CD4-positive, alpha-beta T cell (primary cell): Measurements from ENCODE around the gene ABCA13. TPM values are rescaled to one million over a fixed set of nuclear protein-coding genes. Genes with fewer than 3 reads are reported as not detected.

Source experiments
- ATAC-seq: fragments of 200-7000 bp; cut with Tn5 transposase; one replicate; pipeline ENCODE4 v1.10.0; 2022; ENCODE audit warnings: mild to moderate bottlenecking; ENCODE audit not compliant: poor library complexity
- CTCF ChIA-PET: fragments of 350-600 bp; sonication (Branson Sonifier 250); formaldehyde crosslinking; loops from one replicate; lab custom pipeline; 2021; ENCODE audit warnings: antibody characterized with exemption, inconsistent platforms; lab: Charles Lee
- POLR2A ChIA-PET: fragments of 350-600 bp; sonication (Branson Sonifier 250); formaldehyde crosslinking; loops from one replicate; lab custom pipeline; 2021; ENCODE audit warnings: antibody characterized with exemption, inconsistent platforms; lab: Charles Lee
- DNase-seq, 14 experiments: peaks; one replicate each; pipeline ENCODE4 v3.0.0-alpha.2; 2013 to 2020; ENCODE audit warnings: mixed read lengths in 2 of 14
- H3K27ac ChIP-seq, 2 donors: one replicate each; pipeline versions ENCODE4 v1.5.1 to v1.7.0; 2013; ENCODE audit warnings: low read length in 2 of 2, low read depth in 1 of 2, mild to moderate bottlenecking in 1 of 2
- H3K27me3 ChIP-seq, 2 experiments: 1 replicate in 1 of 2; 2 replicates in 1 of 2; pipeline versions ENCODE4 v1.6.1 to v1.7.0; 2013; ENCODE audit warnings: low read length in 2 of 2, control low read depth in 1 of 2, mild to moderate bottlenecking in 1 of 2, moderate library complexity in 1 of 2; ENCODE audit not compliant: insufficient read depth in 2 of 2, control insufficient read depth in 1 of 2
- H3K36me3 ChIP-seq: one replicate; pipeline ENCODE4 v1.6.1; 2013; ENCODE audit warnings: low read length, control low read depth; ENCODE audit not compliant: insufficient read depth
- H3K4me1 ChIP-seq: one replicate; pipeline ENCODE4 v1.6.1; 2013; ENCODE audit warnings: low read length, control low read depth; ENCODE audit not compliant: insufficient read depth
- H3K4me3 ChIP-seq: one replicate; pipeline ENCODE4 v1.5.1; 2013; ENCODE audit warnings: mild to moderate bottlenecking, low read length, moderate library complexity
- H3K9me3 ChIP-seq, 2 experiments: 1 replicate in 1 of 2; 2 replicates in 1 of 2; pipeline versions ENCODE4 v1.6.1 to v1.7.0; 2013; ENCODE audit warnings: low read length in 2 of 2, mild to moderate bottlenecking in 2 of 2, control low read depth in 1 of 2, moderate library complexity in 1 of 2; ENCODE audit not compliant: control insufficient read depth in 1 of 2, insufficient read depth in 1 of 2
- H3K27ac Mint-ChIP-seq: one replicate; pipeline ENCODE4 v1.8.0; 2020; ENCODE audit warnings: mixed read lengths
- H3K27me3 Mint-ChIP-seq: one replicate; pipeline ENCODE4 v1.8.0; 2021; ENCODE audit warnings: mixed read lengths
- H3K36me3 Mint-ChIP-seq: one replicate; pipeline ENCODE4 v1.8.0; 2021; ENCODE audit warnings: low read depth, mixed read lengths
- H3K4me1 Mint-ChIP-seq: one replicate; pipeline ENCODE4 v1.8.0; 2021; ENCODE audit warnings: low read depth, mixed read lengths
- H3K4me3 Mint-ChIP-seq: one replicate; pipeline ENCODE4 v1.8.0; 2020; ENCODE audit warnings: mild to moderate bottlenecking, mixed read lengths
- H3K9me3 Mint-ChIP-seq: one replicate; pipeline ENCODE4 v1.8.0; 2020; ENCODE audit warnings: mixed read lengths
- CTCF ChIP-seq: fragments of 200-600 bp; IDR thresholded peaks from one replicate; pipeline ENCODE4 v1.8.0; 2022; ENCODE audit warnings: antibody characterized with exemption, mild to moderate bottlenecking
- intact Hi-C, 2 experiments: fragments of 100-400 bp; cut with DNase I in 1 of 2; cut with micrococcal nuclease in 1 of 2; formaldehyde crosslinking; loops; one replicate each; pipeline versions ENCODE4 v1.15.1 to v1.9.0; 2023 to 2025; cut with DNase I, micrococcal nuclease
- total RNA-seq, 174 experiments: library from RNA in 2 of 174; stranded (reverse) in 2 of 174; gene quantifications; one replicate each; pipeline ENCODE4 v1.2.3 and lab custom pipeline; 2021 to 2026

The ABCA13 gene
- total RNA-seq, 2 experiments from 2014 or later = not detected

GRCh38 chr7:48259463-48260280, 88.4 kb downstream of the ABCA13 start:
- Histone ChIP-seq H3K27ac (no peak overlapping the region), H3K36me3 (no peaks in the 10 kb centered on the region), H3K4me1 (no peaks in the 10 kb centered on the region), H3K4me3 (no peak overlapping the region), H3K27me3 (no peaks in the 10 kb centered on the region), H3K9me3 (no peaks in the 10 kb centered on the region)
- Mint-ChIP-seq H3K4me1 (no peaks in the 10 kb centered on the region), H3K9me3 (no peaks in the 10 kb centered on the region), H3K4me3 (no peak overlapping the region), H3K27ac (no peak overlapping the region), H3K27me3 (no peaks in the 10 kb centered on the region), H3K36me3 (no peaks in the 10 kb centered on the region)
- intact Hi-C loops = no loop called here
- CTCF ChIA-PET = no interaction called here
- no peak for TF ChIP-seq CTCF
- DNase-seq = no peak
- no peak for ATAC-seq
- POLR2A ChIA-PET = no interaction called here

GRCh38 chr7:48261696-48262095, 90.4 kb downstream of the ABCA13 start:
- POLR2A ChIA-PET = no interaction called here

GRCh38 chr7:48262606-48263310, 91.5 kb downstream of the ABCA13 start:
- Mint-ChIP-seq H3K27ac (no peak overlapping the region), H3K27me3 (no peaks in the 10 kb centered on the region), H3K4me3 (no peak overlapping the region), H3K9me3 (no peaks in the 10 kb centered on the region), H3K4me1 (no peaks in the 10 kb centered on the region), H3K36me3 (no peaks in the 10 kb centered on the region)
- Histone ChIP-seq H3K27ac (no peak overlapping the region), H3K27me3 (no peaks in the 10 kb centered on the region), H3K9me3 (no peaks in the 10 kb centered on the region), H3K4me3 (no peak overlapping the region), H3K4me1 (no peaks in the 10 kb centered on the region), H3K36me3 (no peaks in the 10 kb centered on the region)
- ChIA-PET POLR2A (no interaction called here), CTCF (no interaction called here)
- no peak for DNase-seq
- TF ChIP-seq CTCF = no peak
- ATAC-seq = no peak
- intact Hi-C loops = no loop called here

More at GRCh38 chr7:48261696-48262095, 90.4 kb downstream of the ABCA13 start:
- Histone ChIP-seq H3K9me3 (no peaks in the 10 kb centered on the region), H3K4me1 (no peaks in the 10 kb centered on the region), H3K4me3 (no peak overlapping the region), H3K27ac (no peak overlapping the region), H3K36me3 (no peaks in the 10 kb centered on the region), H3K27me3 (no peaks in the 10 kb centered on the region)
- Mint-ChIP-seq H3K36me3 (no peaks in the 10 kb centered on the region), H3K4me1 (no peaks in the 10 kb centered on the region), H3K27ac (no peak overlapping the region), H3K9me3 (no peaks in the 10 kb centered on the region), H3K4me3 (no peak overlapping the region), H3K27me3 (no peaks in the 10 kb centered on the region)
- no peak for DNase-seq
- CTCF ChIA-PET = no interaction called here
- TF ChIP-seq CTCF = no peak
- intact Hi-C loops = no loop called here
- no peak for ATAC-seq
